GM19351 (cell line): ENCODE measurements around the gene GP9.

Source experiments
- ATAC-seq: cut with Tn5 transposase; IDR thresholded peaks from one replicate; pipeline ENCODE4 v1.9.1; 2021; ENCODE audit warnings: mild to moderate bottlenecking, moderate library complexity; ENCODE audit not compliant: unreplicated experiment

GP9 gene

DNA sequence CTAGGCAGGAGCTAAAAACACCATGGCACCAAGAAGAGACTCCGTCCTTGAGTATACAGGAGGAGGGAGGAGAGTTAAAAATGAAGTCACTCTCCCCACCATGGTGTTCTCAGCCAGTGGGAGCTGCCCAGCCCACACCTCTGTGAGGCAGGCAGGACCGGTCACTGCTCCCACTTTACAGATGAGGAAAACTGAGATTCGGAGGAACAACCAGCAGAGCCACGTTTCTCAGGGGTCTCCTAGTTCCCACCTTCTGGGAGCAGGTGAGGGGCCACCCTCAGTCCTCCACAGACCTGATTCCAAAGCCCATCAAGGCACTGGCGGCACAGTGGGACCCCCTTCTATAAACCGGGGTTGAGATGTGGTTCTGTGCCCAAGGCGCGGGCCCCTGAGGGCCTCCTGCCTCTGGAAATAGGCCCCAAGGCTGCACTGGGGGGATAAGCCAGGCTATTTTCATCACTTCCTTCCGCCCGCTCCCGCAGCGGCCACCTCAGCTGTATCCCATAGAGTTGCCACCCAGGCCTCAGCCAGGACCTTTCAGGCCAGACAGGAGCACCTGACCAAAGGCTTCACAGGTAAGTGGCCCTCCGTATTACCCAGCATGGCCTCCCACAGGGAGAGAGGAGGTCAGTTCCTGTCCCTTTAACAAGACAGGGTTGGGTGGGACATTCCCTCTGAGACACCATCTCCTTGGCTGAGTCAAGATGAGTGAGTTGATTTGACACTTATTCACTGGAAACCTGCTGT, at the start of gene GP9:
GP9 (plus strand) TSS at position 504 of the 747 bp plus-strand sequence. CDS start 961 bp downstream, outside the sequence.
- ATAC-seq: no peak

DNA sequence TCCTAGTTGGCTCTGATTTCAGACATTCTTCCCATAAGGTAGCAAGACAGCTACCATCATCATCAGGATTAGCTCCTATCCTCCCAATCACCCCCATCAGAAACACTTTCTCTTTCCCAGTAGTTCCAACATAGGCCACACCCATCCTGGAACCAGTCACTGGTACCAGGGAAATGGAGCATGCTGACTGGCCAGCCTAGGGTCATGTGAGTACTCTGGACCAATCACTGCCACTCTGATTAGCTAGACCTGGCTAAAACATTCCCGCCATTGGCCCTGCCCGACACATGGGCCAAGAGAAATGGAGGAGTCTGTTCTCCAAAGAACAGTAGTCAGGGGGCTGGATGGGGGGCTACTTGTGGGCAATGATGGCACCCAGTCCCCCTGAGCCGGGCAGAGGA, 47.1 kb upstream of the GP9 start:
- no peak for ATAC-seq

DNA sequence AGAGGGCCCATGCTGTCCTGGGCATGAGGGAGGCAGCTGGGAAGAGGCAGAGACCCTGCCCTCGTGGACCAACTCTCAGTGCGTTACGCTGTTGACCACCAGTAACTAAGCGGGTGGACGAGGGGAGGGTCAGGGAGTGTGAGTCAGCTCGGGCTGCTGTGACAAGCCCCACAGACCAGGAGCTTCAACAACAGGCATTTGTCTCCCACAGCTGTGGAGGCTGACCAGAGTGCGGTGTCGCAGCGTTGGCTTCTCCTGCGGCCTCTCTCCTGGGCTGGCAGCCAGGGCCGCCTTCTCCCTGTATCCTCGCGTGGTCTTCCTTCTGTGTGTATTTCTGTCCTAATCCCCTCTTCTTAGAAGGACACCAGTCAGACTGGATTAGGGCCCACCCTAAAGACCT, 46.4 kb upstream of the GP9 start:
- no peak for ATAC-seq

DNA sequence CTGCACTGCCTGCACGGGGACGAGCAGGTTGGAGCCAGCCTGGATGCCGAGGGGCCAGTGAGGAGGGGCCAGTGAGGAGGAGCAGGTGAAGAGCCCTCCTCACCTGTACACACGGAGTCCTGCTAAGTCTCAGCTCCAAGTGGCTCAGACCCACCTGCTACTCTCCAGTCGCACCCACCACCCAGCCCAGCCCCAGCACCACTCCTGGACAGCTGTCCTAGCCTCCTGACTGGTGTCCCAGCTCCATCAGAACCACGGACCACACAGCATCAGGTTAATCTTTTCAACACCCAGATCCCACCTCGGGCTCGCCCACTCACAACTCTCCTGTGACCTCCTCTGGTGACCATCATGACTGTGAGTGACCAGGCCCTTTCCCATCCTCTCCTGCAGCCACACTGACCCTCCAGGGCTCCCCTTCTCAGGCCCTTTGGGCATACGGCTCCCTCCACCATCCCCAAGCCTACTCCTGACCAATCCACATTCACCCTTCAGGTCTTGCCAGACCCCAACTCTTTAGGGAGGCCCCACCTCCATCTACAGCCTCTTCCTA, 45.7 kb upstream of the GP9 start:
- ATAC-seq: no peak

DNA sequence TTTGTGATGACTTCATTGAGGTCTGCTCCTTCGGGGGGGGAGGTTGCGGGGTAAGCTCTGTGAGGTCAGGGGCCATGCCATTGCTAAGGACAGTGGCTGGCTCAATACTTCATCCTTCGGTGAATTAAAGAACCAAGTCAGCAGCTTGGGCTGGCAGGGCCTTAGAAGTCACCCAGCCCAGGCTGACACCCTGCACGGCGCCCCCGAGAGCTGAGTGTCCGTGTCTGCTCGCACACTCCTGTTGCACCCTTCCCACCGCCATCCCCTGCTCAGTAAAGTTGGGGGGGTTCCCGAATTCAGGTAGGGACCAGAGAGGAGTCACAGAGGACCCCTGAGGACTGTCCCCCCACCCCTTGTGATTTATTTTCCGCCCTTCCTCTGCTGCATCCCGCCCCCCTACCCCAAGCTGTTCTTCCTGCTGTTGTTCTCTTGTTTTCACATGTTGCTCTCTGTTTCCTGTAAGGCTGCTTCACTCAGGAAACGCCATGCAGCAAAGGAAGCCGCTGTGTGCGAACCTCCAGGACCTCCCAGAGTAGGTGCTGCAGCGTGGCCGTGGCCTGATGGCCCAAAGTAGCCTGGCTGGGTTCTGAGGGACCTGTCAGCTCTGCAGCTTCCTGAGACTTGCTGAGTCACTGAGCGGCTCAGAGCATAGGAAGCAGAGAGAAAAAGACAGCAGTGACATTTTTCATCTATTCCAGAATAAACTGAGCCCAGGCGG, 45.0 kb upstream of the GP9 start:
- ATAC-seq: no peak

DNA sequence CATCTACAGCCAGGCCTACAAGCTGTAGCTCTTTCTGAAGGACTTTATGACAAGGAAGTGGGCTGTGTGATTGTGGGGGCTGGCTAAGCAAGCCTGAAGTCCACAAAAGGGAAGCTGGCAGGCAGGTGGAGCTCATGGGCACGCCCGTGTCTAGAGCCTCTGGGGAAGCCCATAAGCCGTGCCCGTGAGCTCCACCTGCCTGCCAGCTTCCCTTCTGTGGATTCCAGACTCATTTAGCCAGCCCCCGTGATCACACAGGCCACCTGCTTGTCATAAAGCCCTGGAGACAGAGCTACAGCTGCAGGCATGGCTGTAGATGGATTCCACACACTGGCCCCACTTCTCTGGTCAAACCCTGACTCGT, 44.2 kb upstream of the GP9 start:
- no peak for ATAC-seq

DNA sequence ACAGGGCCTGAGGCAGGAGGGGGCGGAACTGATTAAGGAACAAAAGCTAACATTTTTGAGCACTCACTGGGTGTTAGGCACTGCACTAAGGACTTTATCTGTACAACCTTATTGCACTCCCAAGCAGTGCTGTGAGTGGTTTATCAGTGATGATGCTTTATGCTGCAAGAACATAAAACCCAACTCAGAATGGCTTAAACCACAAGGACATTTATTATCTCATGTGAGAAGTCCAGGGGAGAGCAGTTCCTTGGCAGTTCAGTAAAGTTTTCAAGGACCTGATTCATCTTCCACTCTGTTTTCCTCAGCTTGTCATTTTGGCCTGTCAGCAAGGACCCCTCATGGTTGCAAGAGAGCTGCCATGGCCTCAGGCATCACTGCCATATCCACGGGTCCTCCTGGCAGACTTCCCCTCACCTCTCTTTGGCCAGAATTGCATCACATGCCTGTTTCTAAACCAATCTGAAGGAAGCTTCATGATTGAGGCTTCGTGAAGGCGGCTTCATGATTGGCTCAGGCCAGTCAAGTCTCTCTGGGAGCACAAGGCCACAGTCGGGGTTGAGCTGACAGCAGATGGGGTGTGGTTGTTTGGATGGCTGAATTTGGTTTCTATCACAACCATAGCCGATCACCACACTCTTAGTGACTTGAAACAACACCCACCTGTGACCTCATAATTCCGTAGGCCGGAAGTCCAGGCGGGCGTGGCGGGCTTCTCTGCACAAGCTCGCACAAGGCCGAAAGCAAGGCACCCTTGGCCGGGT, 43.7 kb upstream of the GP9 start:
- ATAC-seq: peak; percentile 81

DNA sequence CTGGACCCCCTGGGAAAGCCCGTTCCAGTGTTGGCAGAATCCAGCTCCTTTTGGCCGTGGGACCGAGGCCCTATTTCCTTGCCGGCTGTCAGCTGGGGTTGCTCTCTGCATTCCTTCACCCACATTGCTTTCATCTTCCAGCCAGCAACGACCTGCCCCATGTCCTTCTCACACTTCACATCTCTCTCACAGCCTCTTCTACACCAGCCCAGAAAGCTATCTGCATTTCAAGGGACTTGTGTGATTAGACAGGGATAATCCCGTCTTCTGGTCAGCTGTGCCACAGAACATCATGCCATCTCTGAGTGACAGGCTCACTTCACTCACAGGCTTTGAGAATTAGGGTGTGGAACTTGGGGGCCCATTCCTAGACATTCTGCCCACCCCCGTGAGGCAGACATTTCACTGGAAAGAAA, 43.1 kb upstream of the GP9 start:
- ATAC-seq: no peak

DNA sequence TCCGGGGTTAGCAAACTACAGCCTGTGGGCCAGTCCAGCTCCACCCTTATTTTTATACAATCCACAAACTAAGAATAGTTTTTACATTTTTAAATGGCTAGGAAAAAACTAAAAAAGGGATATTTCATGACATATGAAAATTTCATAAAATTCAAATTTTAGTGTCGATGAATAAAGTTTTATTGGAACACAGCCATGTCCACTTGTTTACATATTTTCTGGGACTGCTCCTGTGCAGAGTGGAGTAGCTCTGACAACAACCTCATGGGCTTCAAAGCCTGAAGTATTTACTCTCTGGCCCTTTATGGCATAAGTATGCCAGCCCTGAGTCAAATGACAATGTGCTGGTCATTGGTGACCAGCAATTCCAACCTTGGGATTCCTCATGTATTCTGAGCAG, 42.3 kb upstream of the GP9 start:
- ATAC-seq: no peak

DNA sequence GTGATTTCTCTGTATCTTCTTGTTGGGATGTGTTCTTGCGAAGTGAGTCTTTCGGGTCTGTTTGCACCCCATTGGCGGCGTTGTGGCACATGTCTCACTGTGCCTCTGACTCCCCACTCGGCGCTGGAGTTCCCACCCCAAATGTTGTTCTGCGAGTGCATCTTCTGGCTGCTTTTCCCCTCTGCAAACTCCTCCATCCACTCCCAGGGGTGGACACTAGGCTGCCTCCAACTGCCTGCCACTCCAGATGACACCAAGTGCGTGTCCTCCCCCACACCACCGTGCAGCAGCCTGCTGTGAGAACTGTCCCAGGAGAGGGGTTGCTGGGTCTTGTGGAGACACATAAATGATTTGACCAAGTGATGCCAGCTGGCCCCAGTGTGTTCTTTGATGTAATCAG, 41.8 kb upstream of the GP9 start:
- ATAC-seq: no peak

DNA sequence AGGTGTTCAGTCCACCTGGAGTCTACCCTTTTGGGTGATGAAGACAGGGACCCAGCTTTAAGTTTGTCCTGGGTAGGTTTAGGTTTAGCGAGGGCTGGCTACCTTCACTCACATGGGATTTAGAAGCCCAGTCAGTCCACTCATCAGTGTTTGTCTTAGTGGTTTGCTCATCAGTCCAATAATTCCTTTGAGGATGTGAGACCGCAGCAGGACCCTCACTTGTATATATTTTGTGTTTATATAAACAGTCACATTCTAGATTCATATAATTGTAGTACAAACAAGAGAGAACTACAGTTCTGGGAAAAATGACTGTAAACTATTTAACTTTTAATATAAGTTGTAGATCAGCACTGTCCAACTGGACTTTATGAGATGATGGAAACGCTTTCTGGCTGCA, 41.3 kb upstream of the GP9 start:
- no peak for ATAC-seq

DNA sequence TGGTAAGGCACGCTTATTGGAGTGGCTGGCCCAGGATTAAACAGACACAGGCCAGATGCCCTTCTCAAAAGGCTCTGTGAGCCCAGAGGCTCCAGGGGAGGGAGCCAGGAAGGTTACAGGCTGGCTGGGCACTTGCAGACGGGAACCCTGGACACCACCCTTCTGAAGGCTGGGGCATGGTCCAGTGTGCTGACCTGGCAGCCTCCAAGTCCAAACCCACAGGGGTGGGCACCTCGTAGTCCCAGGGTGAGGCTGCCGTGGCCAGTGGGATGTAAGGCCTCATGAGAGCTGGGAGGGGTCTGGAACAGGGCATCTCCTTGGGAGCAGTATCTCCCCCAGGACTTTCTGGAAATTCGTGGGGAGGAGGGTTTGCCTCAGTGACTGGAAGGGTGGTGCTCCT, 39.9 kb upstream of the GP9 start:
- no peak for ATAC-seq

DNA sequence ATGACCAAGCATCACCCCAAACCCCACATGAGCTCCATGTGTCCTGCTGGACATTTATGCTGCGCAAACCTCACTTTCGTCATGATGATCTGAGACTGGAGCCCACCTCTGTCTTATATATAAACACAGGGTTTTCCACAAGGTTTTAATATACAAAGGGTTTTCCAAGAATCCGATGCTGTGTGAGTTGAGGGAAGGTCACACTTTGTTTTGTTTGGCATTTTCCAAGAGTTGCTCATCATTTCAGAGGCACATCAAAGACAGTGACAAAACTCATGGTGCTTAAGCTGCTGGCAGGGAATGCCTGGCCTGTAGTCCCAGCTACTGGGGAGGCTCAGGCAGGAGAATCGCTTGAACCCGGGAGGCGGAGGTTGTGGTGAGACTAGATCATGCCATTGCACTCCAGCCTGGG, 39.4 kb upstream of the GP9 start:
- ATAC-seq: no peak

DNA sequence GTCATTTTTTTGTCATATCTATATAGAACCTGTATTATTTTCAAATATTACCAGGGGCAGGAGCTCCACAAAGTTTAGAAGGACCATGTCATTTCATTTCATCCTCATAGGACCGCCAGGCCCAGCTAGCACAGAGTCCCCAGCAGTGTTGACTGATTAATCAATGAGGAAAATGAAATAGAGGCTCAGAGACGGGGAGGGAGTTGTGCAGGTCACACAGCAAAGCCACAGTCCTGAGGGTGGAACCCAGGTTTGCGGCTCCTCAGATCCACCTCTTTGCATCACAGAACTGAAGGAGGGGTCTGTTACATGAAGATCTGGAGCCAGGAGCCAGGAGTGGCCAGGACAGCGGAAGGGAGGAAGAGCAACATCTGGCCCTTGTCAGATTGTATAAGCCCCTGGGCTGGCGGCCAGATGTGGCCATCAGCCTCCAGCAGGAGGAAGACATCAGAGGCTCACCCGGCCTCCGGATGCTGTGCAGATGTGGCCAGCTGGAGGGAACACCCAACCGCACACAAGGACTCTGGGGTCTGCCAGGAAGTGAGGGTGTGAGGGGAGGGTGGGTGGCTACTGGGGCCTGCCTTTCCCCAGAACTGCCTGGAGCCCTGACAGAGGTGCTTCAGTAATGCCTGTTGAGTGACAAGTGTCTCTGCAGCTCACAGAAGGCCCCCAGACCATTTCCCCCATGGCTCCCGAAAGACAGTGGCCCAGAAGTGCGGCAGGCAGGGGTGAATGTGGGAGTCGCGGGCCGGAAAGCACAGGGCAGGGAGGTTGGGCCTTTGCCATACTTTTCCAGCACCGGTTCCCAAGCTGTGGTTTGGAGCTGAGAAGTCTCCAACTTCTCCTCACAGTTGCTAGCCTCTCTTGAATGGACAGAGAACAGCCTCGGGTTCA, 38.2 kb upstream of the GP9 start:
- no peak for ATAC-seq

DNA sequence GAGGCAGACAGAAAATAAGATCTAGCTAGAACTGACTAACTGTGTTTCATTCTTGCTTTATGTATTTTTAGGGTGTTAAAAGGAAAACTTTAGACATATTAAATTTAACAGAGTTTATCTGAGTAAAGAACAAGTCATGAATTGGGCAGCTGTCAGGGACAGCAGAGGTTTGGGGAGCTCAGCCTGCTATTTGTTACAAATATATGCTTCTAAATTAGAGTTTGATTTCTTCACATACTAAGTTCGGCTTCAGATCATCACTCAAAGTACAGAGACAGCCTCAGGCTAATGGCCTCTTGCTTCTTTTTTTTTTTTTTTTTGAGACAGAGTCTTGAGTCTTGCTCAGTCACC, 37.6 kb upstream of the GP9 start:
- no peak for ATAC-seq

DNA sequence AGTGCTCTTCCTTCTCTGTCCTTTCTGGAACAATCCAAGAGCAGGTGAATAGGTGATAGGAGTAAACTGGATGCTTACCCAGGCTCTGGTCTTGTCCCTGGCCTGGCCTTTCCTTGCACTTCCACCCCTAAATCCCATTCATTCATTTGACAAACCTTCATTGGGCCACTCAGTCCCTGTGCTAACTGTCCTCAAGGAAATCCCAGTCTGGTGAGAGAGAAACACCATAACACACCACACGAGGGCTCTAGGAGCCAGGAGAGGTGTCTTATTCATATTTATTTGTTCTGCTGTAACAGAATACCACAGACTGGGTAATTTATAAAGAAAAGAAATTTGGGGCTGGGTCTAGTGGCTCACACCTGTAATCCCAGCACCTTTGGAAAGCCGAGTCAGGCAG, 36.7 kb upstream of the GP9 start:
- no peak for ATAC-seq

DNA sequence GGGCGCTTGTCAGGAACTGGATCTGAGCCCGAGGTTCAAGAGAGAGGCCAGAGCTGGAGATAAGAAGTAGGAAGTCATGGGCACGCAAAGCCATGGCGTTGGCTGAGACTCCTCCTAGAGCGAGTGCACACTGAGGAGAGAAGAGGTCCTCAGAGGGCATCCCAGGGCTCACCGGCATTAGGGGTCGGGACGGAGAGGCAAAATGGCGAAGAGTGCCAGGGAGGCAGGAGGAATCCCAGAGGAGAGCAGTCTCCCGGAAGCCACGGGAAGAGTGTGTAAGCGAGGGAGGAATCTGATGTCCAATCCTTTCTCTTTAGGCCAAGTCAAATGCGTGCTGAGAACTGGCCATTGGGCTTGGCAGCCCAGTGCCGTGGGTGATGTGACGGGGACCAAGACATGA, 35.5 kb upstream of the GP9 start:
- no peak for ATAC-seq

DNA sequence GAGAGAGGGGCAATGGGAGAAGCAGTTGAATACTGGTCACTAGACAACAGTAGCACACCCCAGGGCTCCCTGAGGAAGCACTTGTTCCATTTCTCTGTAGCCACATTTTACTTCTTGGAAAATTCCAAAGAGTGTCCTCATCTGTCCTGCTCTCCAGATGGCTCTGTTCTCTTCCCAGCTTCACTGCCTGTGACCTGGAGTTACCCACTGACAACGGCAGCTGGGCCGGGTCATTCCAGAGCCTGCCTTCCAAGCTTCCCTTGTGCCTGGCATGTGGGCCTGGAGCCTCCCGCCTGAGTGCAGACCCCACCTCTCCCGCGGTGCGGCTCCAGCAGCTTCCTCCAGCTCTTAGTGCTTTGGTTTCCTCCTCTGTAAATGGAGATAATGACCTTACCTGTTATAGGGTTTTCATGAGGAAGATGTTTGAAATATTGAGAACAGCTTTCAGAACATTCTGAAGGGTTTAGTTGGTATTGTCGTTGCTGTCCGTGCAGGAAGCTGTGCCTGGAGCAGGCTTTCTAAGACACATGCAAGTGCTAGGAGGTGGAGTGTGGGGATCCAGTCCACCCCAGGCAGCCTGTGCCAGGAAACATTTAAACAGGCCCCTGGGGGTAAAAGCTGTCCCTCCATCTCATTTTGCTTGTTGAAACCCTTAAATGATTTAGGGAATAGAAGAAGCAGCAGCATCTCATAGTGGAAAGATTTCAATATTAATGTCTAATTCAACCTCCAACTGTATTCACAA, 34.7 kb upstream of the GP9 start:
- no peak for ATAC-seq

DNA sequence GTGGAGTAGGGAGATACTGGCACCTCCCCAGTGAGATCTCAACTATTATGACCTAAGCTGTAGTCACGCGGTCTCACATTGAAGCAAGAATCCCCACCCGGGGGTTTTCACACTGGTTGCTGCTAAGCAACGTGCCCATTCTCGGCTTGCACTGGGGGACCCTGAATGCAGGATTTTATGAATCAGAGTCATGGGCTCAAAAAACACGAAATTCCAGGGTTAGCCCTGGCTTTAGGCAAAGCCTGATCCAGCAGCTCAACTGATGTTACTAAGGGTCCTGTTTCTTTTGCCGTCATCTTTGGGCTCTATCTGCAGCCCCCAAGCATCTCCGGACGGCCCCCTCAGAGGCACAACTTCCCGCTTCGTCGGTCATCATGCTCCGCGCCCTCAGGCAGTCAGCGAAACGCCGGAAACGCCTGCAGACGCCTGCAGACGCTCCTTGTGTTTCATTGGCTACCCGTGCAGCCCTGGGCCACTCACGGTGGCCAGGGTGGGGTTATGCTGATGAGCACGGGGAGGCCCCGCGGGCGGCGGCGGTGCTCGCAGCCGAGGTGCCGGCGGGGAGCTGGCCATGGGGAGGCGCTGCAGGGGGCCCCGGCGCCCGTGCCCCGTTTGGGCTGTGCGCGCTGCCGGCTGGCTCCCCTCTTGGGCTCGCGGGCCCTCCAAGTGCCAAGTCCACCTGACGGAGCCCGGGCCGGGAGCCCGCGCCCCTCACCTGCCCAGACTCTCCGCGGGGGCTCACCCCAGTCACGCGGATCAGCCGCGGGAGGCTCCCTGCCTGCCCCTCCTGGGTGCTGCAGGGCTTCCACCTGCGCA, 33.6 kb upstream of the GP9 start:
- ATAC-seq: peak; percentile 100
